Skeletal muscle tissue (tissue), 4 donors: Measurements from ENCODE around the gene ARHGEF6. TPM values are rescaled to one million over a fixed set of nuclear protein-coding genes. Genes with fewer than 3 reads are reported as not detected.

Experiments used
- H3K27ac ChIP-seq: one replicate; pipeline ENCODE4 v1.7.0; 2013; ENCODE audit warnings: mild to moderate bottlenecking, low read depth, low read length, inconsistent platforms
- H3K27me3 ChIP-seq, 3 donors: one replicate each; pipeline ENCODE4 v1.7.0; 2013; ENCODE audit warnings: low read length in 3 of 3; ENCODE audit not compliant: control insufficient read depth in 3 of 3, insufficient read depth in 3 of 3
- H3K36me3 ChIP-seq, 3 donors: one replicate each; pipeline ENCODE4 v1.7.0; 2013; ENCODE audit warnings: low read length in 3 of 3; ENCODE audit not compliant: control insufficient read depth in 3 of 3, insufficient read depth in 3 of 3
- H3K4me1 ChIP-seq, 3 donors: one replicate each; pipeline ENCODE4 v1.7.0; 2013; ENCODE audit warnings: low read length in 3 of 3, mild to moderate bottlenecking in 3 of 3; ENCODE audit not compliant: control insufficient read depth in 3 of 3, insufficient read depth in 3 of 3
- H3K4me3 ChIP-seq, 3 donors: one replicate each; pipeline ENCODE4 v1.7.0; 2013; ENCODE audit warnings: low read length in 3 of 3
- H3K9ac ChIP-seq, 3 donors: one replicate each; pipeline ENCODE4 v1.7.0; 2013; ENCODE audit warnings: low read length in 3 of 3, mild to moderate bottlenecking in 3 of 3, moderate library complexity in 2 of 3, low read depth in 1 of 3
- H3K9me3 ChIP-seq, 3 donors: one replicate each; pipeline ENCODE4 v1.7.0; 2013; ENCODE audit warnings: low read length in 3 of 3; ENCODE audit not compliant: control insufficient read depth in 3 of 3
- total RNA-seq: library from RNA; depleted of rRNA; stranded (reverse); fragments of >200 nt; gene quantifications from one replicate; pipeline ENCODE4 v1.2.3, GENCODE V29; 2014
- donor health status: Osteomylitis.

Gene ARHGEF6
- total RNA-seq, 1 donor from 2014 or later = 25.6 TPM

DNA sequence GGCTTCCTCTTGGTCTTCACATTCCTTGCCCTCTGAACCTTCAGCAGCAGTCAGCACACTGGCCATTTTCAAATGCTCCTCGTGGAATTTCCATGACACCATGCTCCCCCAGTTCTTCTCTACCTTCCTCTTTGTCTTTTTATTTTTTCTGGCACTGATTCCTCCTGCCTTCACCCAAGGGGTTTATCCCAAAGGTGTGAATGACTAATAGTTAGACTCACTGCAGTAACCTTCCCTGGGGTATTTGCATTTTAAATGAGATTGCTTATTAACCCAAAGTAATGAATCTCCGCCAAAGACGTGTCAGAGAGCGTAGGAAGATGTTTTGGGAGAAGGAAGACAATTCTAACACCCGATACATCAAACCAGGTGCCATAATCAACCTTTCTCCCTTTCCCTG, 96.6 kb downstream of the ARHGEF6 start:
- Histone ChIP-seq H3K9ac (no peak overlapping the region), H3K4me1 (no peaks in the 10 kb centered on the region), H3K4me3 (no peak overlapping the region), H3K36me3 (peaks cover 19 to 27% (median 24%) of the 10 kb centered on the region in 3 donors), H3K9me3 (no peaks in the 10 kb centered on the region), H3K27me3 (peaks cover 0 to 3% (median 0%) of the 10 kb centered on the region in 3 donors), H3K27ac (no peak overlapping the region)

DNA sequence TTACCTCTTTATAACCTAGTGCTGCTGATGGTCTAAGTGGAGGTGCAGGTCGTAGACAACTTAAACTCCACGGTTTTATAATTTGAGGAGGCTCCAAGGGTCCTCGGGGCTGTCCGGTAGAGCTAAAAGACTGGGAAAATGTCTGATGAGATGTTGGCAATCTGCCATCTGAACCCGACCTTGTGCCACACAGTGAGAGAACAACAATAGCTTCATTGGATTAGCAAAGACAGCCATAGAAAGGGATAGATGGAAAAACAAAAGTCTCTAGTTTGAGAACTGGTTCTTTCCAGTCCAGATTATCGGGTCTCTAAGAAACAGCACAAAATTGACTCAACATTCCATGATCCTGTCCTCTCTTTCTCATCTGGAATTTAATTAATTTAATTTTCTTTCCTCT, 101.2 kb downstream of the ARHGEF6 start:
- no peaks in the 10 kb centered on the region for H3K27me3 ChIP-seq
- no peaks in the 10 kb centered on the region for H3K9me3 ChIP-seq
- no peak overlapping the region for H3K9ac ChIP-seq
- no peaks in the 10 kb centered on the region for H3K4me1 ChIP-seq
- H3K36me3 ChIP-seq = peaks cover 21 to 25% (median 22%) of the 10 kb centered on the region in 3 donors
- no peak overlapping the region for H3K4me3 ChIP-seq
- H3K27ac ChIP-seq = no peak overlapping the region

DNA sequence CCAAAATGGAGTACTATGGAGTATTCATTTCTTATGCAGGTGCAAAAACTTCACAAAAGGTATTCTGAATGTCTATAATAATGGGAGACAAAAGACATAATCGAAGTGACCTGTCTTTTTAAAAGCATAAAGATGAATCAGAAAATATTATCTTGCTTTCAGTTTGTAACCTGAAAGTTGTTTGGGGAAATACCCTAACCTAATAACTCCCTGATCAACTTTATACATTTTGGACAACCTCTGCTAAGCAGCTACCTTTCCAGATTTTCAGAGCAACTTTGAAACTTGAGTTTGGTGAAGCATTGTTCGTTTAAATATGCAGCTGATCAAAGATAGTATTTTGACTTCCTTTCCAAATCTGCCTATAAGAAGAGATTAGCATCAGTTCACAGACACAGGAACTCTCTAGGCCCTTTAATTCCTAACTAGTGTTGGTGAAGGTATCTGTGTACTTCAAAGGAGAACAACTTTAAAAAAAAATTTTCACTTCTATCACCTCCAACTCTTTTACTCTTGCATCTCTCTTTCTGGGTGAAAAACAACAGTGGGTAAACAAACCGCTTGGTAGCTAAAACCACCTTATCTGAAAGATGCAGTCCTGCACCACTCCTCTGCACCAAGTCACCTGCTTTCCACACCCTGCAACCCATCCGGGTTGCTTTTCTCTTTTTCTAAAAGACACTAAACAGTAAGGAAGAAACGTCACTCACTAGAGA, 106.3 kb downstream of the ARHGEF6 start:
- Histone ChIP-seq H3K4me1 (no peaks in the 10 kb centered on the region), H3K9me3 (no peaks in the 10 kb centered on the region), H3K27me3 (peaks cover 0 to 3% (median 0%) of the 10 kb centered on the region in 3 donors), H3K27ac (no peak overlapping the region), H3K36me3 (peaks cover 27 to 32% (median 31%) of the 10 kb centered on the region in 3 donors), H3K9ac (no peak overlapping the region), H3K4me3 (no peak overlapping the region)

DNA sequence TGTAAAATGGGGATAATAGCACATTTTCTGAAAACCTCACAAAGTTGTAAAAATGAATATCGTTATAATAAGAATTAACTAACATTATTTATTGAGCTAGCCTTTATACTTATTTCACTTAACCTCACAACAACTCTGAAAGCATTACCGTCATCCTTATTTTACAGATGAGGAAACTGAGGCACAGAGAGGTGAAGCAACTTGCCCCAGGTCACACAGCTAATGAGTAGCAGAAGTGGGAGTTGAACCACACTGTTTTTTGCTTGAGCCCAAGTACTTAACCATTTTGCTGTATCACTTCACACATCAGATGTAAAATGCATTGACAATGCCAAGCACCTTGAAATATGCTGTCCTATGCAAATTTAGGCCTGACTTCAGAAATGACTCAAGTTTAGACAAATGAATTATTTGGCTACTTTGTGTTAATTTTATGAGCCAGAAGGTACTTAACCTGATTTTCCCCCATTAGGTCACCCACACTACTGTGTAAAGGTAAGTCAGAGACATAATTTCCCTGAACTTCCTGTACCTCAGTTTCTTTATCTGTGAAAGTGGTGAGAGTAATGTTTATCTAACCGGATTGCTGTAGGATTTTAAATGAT, 109.6 kb downstream of the ARHGEF6 start:
- Histone ChIP-seq H3K27ac (no peak overlapping the region), H3K4me1 (no peaks in the 10 kb centered on the region), H3K27me3 (peaks cover 0 to 3% (median 0%) of the 10 kb centered on the region in 3 donors), H3K4me3 (no peak overlapping the region), H3K36me3 (peaks cover 34 to 53% (median 52%) of the 10 kb centered on the region in 3 donors), H3K9me3 (no peaks in the 10 kb centered on the region), H3K9ac (no peak overlapping the region)

DNA sequence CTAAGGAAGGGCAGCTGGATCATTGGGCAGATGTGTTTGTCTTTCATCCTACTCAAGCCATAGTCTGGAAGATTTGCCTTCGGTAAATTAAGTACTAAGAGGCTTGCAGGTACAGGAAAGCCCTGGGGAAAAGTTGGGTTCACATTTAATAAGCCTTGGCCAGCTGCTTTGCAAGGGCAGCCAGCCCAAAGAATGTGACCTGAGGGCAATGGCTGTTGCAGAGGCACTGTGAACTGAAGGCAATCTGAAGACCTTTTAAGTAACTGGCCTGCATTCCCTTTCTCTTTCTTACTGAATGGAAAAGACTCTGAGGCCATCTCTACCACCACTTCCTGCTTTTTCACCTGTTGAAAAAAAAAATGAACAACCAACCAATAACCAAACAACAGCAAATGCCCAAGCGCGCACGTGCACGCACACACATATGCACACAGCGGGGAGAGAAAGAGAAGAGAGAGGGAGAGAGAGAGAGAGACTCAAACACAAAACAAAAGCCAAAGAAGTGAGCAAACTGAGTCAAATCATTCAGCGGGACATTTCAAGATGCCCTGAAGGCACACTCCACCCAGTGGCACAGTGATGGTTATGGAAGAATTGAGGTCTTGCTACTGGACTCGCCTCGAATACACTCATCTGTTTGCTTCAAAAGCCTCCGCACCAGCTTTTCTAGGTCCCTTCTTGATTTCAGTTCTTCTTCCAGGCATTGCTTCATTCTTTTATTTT, 113.1 kb downstream of the ARHGEF6 start:
- Histone ChIP-seq H3K27ac (no peak overlapping the region), H3K4me1 (no peaks in the 10 kb centered on the region), H3K9ac (no peak overlapping the region), H3K27me3 (peaks cover 0 to 3% (median 0%) of the 10 kb centered on the region in 3 donors), H3K4me3 (no peak overlapping the region), H3K9me3 (peaks cover 0 to 2% (median 0%) of the 10 kb centered on the region in 3 donors), H3K36me3 (peaks cover 27 to 57% (median 52%) of the 10 kb centered on the region in 3 donors)

DNA sequence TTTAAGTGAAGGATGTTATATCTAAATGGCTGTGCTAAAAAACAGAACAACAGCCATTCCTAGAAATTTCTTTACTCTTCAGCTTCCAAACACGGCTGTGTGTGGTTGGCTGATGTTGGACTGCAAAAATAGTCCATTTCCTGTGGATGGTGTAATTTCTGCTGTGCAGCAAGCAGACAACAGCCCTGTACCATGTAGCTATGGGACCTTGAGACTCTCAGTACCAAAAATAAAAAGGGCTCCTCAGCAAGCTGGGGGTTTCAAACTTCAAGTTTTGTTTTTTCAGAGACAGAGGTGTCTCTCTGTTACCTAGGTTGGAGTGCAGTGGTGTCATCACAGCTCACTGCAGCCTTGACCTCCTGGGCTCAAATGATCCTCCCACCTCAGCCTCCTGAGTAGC, 114.6 kb downstream of the ARHGEF6 start:
- Histone ChIP-seq H3K27ac (no peak overlapping the region), H3K9ac (no peak overlapping the region), H3K4me1 (no peaks in the 10 kb centered on the region), H3K9me3 (peaks cover 0 to 2% (median 0%) of the 10 kb centered on the region in 3 donors), H3K4me3 (no peak overlapping the region), H3K36me3 (peaks cover 16 to 45% (median 45%) of the 10 kb centered on the region in 3 donors), H3K27me3 (no peaks in the 10 kb centered on the region)

DNA sequence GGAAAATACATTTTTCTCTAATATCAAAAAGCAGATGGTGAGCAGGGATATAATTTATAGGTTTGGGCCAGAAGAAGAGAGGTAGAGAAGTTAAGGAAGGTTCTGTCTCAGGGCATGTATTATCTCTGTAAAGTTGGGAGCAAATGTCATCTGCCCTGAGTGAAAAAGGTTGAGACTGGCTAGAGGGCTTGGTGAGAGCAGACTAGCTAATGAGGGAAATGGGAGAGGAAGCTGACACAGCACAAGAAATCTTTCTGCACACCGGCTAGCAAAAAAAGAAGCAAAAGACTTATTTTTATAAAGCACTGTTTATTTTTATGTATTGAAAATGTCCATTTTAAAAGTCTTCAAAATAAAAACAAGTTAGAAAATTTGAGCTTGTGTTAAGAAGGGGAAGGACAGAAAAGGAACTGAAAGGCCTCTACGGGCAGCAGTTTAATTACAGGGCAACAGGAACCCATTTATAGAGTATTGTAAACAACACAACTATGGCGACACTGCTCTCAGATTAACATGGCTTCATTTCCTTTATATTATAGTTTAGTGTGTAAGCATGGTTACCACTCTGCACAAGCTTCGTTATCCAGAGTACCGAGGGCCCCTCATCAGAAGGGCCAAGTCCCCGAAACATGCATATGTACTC, 115.4 kb downstream of the ARHGEF6 start:
- Histone ChIP-seq H3K4me3 (no peak overlapping the region), H3K9me3 (peaks cover 0 to 2% (median 0%) of the 10 kb centered on the region in 3 donors), H3K27me3 (no peaks in the 10 kb centered on the region), H3K4me1 (no peaks in the 10 kb centered on the region), H3K36me3 (peaks cover 15 to 41% (median 39%) of the 10 kb centered on the region in 3 donors), H3K27ac (no peak overlapping the region), H3K9ac (no peak overlapping the region)

DNA sequence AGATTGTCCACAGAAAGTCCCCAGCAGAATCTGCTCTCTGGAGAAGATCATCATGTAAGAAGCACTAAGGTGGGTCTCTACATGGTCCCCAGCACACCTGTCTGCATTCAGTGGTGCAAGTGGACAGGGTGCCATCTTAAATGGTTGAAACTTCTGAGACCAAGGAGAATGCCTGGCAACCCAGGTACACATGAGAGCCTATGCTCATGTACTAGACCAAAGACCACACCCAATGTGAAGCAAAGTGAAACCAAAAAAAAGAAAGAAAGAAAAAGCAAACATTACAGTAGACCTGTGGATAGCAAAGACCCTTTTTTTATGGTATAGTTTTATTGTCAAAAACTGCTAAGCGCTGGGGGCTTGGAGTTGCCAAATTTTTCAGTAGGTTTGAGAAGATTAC, 117.8 kb downstream of the ARHGEF6 start:
- Histone ChIP-seq H3K9me3 (peaks cover 0 to 2% (median 0%) of the 10 kb centered on the region in 3 donors), H3K36me3 (peaks cover 2 to 24% (median 22%) of the 10 kb centered on the region in 3 donors), H3K9ac (no peak overlapping the region), H3K4me1 (no peaks in the 10 kb centered on the region), H3K27ac (no peak overlapping the region), H3K27me3 (no peaks in the 10 kb centered on the region), H3K4me3 (no peak overlapping the region)

DNA sequence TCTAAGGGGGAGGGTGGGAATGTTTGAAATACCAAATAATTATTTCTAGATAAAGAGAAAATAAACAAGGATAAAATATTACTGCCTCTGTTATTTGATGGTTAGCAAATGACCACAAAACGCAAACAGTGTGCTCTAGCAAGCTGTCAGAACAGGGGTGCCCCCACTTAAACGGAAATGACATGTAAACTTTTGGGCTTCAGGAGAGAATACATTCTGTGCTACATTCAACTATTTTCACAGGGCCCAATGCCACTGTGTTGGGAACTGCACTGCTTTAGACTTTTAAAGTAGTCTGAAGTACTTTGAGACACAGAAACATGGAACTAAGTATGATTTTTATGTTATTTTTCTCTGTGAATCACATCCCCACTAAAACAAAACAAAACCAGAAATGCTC, 118.6 kb downstream of the ARHGEF6 start:
- no peaks in the 10 kb centered on the region for H3K27me3 ChIP-seq
- H3K4me1 ChIP-seq = no peaks in the 10 kb centered on the region
- H3K9me3 ChIP-seq = peaks cover 0 to 2% (median 0%) of the 10 kb centered on the region in 3 donors
- peaks cover 2 to 16% (median 14%) of the 10 kb centered on the region in 3 donors for H3K36me3 ChIP-seq
- H3K9ac ChIP-seq = no peak overlapping the region
- no peak overlapping the region for H3K27ac ChIP-seq
- no peak overlapping the region for H3K4me3 ChIP-seq
